NOMO-1 treated with dmso at 0.1 percent for 144 hours (cell line): ENCODE measurements around the gene MYO5A.

ENCODE experiments used
- DNase-seq: peaks from one replicate; lab custom pipeline; 2025; ENCODE audit not compliant: unreplicated experiment; lab: John Stamatoyannopoulos, UW

The MYO5A gene

GRCh38 chr15:52338058-52338457 lies 190.6 kb downstream of the MYO5A start:
- no peak for DNase-seq

- no peak for DNase-seq
These were observed 191.4 kb downstream of the MYO5A start for GRCh38 chr15:52337198-52337853.

GRCh38 chr15:52336529-52336928 lies 192.2 kb downstream of the MYO5A start:
- no peak for DNase-seq

- DNase-seq = no peak
These were observed 194.1 kb downstream of the MYO5A start for GRCh38 chr15:52334491-52335160.

- DNase-seq = no peak
These were observed 197.0 kb downstream of the MYO5A start for GRCh38 chr15:52331490-52332240.

- no peak for DNase-seq
These were observed 198.7 kb downstream of the MYO5A start for GRCh38 chr15:52329987-52330386.

- no peak for DNase-seq
These were observed 199.5 kb downstream of the MYO5A start for GRCh38 chr15:52329150-52329549.

GRCh38 chr15:52328680-52329079 lies 200.0 kb downstream of the MYO5A start:
- no peak for DNase-seq

GRCh38 chr15:52326756-52327155 lies 201.9 kb downstream of the MYO5A start:
- DNase-seq = no peak

- no peak for DNase-seq
These were observed 204.6 kb downstream of the MYO5A start for GRCh38 chr15:52324109-52324508.

- DNase-seq = no peak
These were observed 209.8 kb downstream of the MYO5A start for GRCh38 chr15:52318729-52319500.

- no peak for DNase-seq
These were observed 211.0 kb downstream of the MYO5A start for GRCh38 chr15:52317688-52318087.

GRCh38 chr15:52317022-52317421 lies 211.7 kb downstream of the MYO5A start:
- no peak for DNase-seq

GRCh38 chr15:52309154-52309548 lies 219.5 kb downstream of the MYO5A start:
- no peak for DNase-seq

GRCh38 chr15:52308446-52309153 lies 220.1 kb downstream of the MYO5A start:
- no peak for DNase-seq

- no peak for DNase-seq
These were observed 220.8 kb downstream of the MYO5A start for GRCh38 chr15:52307847-52308246.

- DNase-seq = no peak
These were observed 222.4 kb downstream of the MYO5A start for GRCh38 chr15:52306270-52306669.

- DNase-seq = no peak
These were observed 225.4 kb downstream of the MYO5A start for GRCh38 chr15:52303093-52303772.

GRCh38 chr15:52301265-52301847 lies 227.3 kb downstream of the MYO5A start:
- DNase-seq = no peak
